NB4 (cell line): Measurements from ENCODE around the gene NMNAT1.

Experiments used
- MYC ChIP-seq: IDR thresholded peaks from 2 replicates; pipeline ENCODE4 v1.6.1; 2011; ENCODE audit warnings: low read depth, low read length
- POLR2A ChIP-seq: IDR thresholded peaks from 2 replicates; pipeline ENCODE4 v1.6.1; 2011; ENCODE audit warnings: mild to moderate bottlenecking; ENCODE audit not compliant: insufficient read length; ENCODE audit errors: extremely low read depth
- TF ChIP-seq, protein P1 (sequence below): IDR thresholded peaks from one replicate; pipeline ENCODE4 v1.5.1; 2012; ENCODE audit warnings: low read depth, low read length

DNA sequence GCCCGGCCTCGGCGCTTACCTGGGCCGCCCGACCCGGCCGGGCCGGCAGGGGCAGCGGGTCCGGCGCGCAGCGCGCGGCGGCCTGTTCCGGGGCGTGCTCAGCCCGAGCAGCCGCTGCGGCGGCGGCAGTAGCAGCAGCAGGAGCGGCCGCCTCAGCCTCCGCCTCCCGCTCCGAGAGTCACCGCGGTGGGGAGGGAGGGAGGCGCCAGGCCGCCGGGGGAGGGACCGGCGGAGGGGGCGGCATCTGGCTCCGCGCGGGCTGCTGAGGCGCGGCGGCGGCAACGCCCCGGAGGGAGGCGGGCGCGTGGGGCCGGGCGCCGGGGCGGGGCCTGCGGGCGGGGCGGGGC is 33.2 kb upstream of the NMNAT1 start, which contains the start of gene CTNNBIP1:
- TF ChIP-seq POLR2A (peak; percentile 25), MYC (no peak)
- TF ChIP-seq, protein P1, sequence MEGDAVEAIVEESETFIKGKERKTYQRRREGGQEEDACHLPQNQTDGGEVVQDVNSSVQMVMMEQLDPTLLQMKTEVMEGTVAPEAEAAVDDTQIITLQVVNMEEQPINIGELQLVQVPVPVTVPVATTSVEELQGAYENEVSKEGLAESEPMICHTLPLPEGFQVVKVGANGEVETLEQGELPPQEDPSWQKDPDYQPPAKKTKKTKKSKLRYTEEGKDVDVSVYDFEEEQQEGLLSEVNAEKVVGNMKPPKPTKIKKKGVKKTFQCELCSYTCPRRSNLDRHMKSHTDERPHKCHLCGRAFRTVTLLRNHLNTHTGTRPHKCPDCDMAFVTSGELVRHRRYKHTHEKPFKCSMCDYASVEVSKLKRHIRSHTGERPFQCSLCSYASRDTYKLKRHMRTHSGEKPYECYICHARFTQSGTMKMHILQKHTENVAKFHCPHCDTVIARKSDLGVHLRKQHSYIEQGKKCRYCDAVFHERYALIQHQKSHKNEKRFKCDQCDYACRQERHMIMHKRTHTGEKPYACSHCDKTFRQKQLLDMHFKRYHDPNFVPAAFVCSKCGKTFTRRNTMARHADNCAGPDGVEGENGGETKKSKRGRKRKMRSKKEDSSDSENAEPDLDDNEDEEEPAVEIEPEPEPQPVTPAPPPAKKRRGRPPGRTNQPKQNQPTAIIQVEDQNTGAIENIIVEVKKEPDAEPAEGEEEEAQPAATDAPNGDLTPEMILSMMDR = no peak
